HepG2 (cell line): ENCODE measurements around the gene MPO. TPM values are rescaled to one million over a fixed set of nuclear protein-coding genes. Genes with fewer than 3 reads are reported as not detected.

Experiments
- ATAC-seq: fragments of 200-7000 bp; cut with Tn5 transposase; 3 replicates; pipeline ENCODE4 v1.9.1; 2020; ENCODE audit warnings: mild to moderate bottlenecking, moderate library complexity
- BruUV-seq: library from RNA; stranded (reverse); fragments of 400-500 nt; replicated peaks from 2 replicates; lab custom pipeline; 2021; lab: Mats Ljungman, UMichigan
- CTCF ChIA-PET: fragments of 300-600 bp; formaldehyde crosslinking; extraction: SDS; loops from one replicate; lab custom pipeline; 2021; ENCODE audit warnings: low total read pairs, inconsistent platforms, low intra/inter-chr PET ratio; lab: Yijun Ruan, JAX
- POLR2A ChIA-PET: fragments of 350-600 bp; sonication (Branson Sonifier 250); formaldehyde crosslinking; loops from one replicate; lab custom pipeline; 2020; ENCODE audit warnings: antibody characterized with exemption, inconsistent platforms; lab: Yijun Ruan, JAX
- DNase-seq: peaks from one replicate; pipeline ENCODE4 v3.0.0-alpha.2; 2015; ENCODE audit warnings: low spot score
- FAIRE-seq: peaks from 3 replicates; lab custom pipeline; 2011; peaks lifted over from hg19 to GRCh38; lab: Jason Lieb, UNC
- H2AFZ ChIP-seq: one replicate; pipeline ENCODE4 v1.6.1; 2011; ENCODE audit warnings: low read length, inconsistent platforms
- H3K27ac ChIP-seq: fragments of 300-600 bp; 3 replicates; pipeline ENCODE4 v1.8.0; 2011; ENCODE audit warnings: mixed run types, mild to moderate bottlenecking, mixed read lengths, low read length, inconsistent platforms; ENCODE audit not compliant: insufficient read depth; ENCODE audit errors: extremely low read length
- H3K27me3 ChIP-seq, 2 experiments: fragments of 200-600 bp in 1 of 2; 2 replicates in 1 of 2; 3 replicates in 1 of 2; pipeline versions ENCODE4 v1.6.0 to v1.8.0; 2011; ENCODE audit warnings: low read length in 2 of 2, mild to moderate bottlenecking in 2 of 2, moderate library complexity in 2 of 2, inconsistent platforms in 1 of 2; ENCODE audit not compliant: insufficient read depth in 2 of 2, control insufficient read depth in 1 of 2
- H3K36me3 ChIP-seq, 2 experiments: fragments of 200-600 bp in 1 of 2; replicated peaks in 1 of 2; 2 replicates in 1 of 2; 3 replicates in 1 of 2; pipeline versions ENCODE4 v1.5.1 to v1.8.0; 2011; ENCODE audit warnings: low read length in 2 of 2, inconsistent platforms in 1 of 2; ENCODE audit not compliant: insufficient read depth in 2 of 2, control insufficient read depth in 1 of 2
- H3K4me1 ChIP-seq: 2 replicates; pipeline ENCODE4 v1.5.1; 2012; ENCODE audit warnings: low read length, inconsistent platforms; ENCODE audit not compliant: insufficient read depth
- H3K4me2 ChIP-seq: 2 replicates; pipeline ENCODE4 v1.6.0; 2011; ENCODE audit warnings: low read depth, low read length, inconsistent platforms
- H3K4me3 ChIP-seq, 3 experiments: fragments of 200-600 bp in 1 of 3; sonication (generic), shearing (Covaris generic) in 1 of 3; replicated peaks in 1 of 3; 2 replicates each; pipeline ENCODE4 v1.5.1; 2011 to 2016; ENCODE audit warnings: low read length in 3 of 3, inconsistent platforms in 2 of 3, low read depth in 2 of 3, mild to moderate bottlenecking in 2 of 3, control low read depth in 1 of 3, mixed read lengths in 1 of 3; ENCODE audit not compliant: insufficient read depth in 1 of 3
- H3K79me2 ChIP-seq: one replicate; pipeline ENCODE4 v1.6.1; 2011; ENCODE audit warnings: low read length, inconsistent platforms; ENCODE audit not compliant: insufficient read depth
- H3K9ac ChIP-seq: 2 replicates; pipeline ENCODE4 v1.6.0; 2011; ENCODE audit warnings: mild to moderate bottlenecking, low read depth, low read length, inconsistent platforms; ENCODE audit not compliant: insufficient read depth
- H3K9me3 ChIP-seq: 2 replicates; pipeline ENCODE4 v1.5.1; 2012; ENCODE audit warnings: mild to moderate bottlenecking, low read length
- H4K20me1 ChIP-seq: 2 replicates; pipeline ENCODE4 v1.6.0; 2011; ENCODE audit warnings: inconsistent platforms, mild to moderate bottlenecking, low read length, moderate library complexity; ENCODE audit not compliant: insufficient read depth
- CSRNP2 ChIP-seq: sonication (generic); formaldehyde crosslinking; conservative IDR thresholded peaks from 2 replicates; pipeline ENCODE4 v1.8.0; 2022; ENCODE audit warnings: low read depth, missing genetic modification reagents
- CTCF ChIP-seq: sonication (generic); formaldehyde crosslinking; IDR thresholded peaks from 2 replicates; pipeline ENCODE4 v1.5.0; 2020; ENCODE audit warnings: mild to moderate bottlenecking, missing genetic modification reagents, moderate library complexity
- HNF4G ChIP-seq, 2 experiments: sonication (generic) in 1 of 2; formaldehyde crosslinking in 1 of 2; IDR thresholded peaks; 2 replicates each; pipeline versions ENCODE4 v1.4.0 to v1.6.1; 2011 to 2020; ENCODE audit warnings: borderline replicate concordance in 2 of 2, low read depth in 2 of 2, mild to moderate bottlenecking in 2 of 2, low read length in 1 of 2, missing genetic modification reagents in 1 of 2, moderate library complexity in 1 of 2
- KLF11 ChIP-seq: IDR thresholded peaks from 2 replicates; pipeline ENCODE4 v1.6.1; 2016; ENCODE audit warnings: missing compliant biosample characterization
- MXD4 ChIP-seq: IDR thresholded peaks from 2 replicates; pipeline ENCODE4 v1.6.1; 2016; ENCODE audit warnings: mild to moderate bottlenecking, missing biosample characterization, missing genetic modification reagents
- PATZ1 ChIP-seq: sonication (generic); formaldehyde crosslinking; IDR thresholded peaks from 2 replicates; pipeline ENCODE4 v1.4.0; 2020; ENCODE audit warnings: missing genetic modification reagents
- RBM39 ChIP-seq: fragments of 200-400 bp; formaldehyde crosslinking; IDR thresholded peaks from one replicate; pipeline ENCODE4 v1.6.1; 2018; ENCODE audit warnings: antibody characterized with exemption, mild to moderate bottlenecking, low read depth, low read length; ENCODE audit not compliant: poor library complexity, severe bottlenecking
- RELA ChIP-seq: sonication (generic); formaldehyde crosslinking; IDR thresholded peaks from 2 replicates; pipeline ENCODE4 v1.4.0; 2020; ENCODE audit warnings: missing genetic modification reagents
- RFX1 ChIP-seq: fragments of 450-650 bp; IDR thresholded peaks from 2 replicates; pipeline ENCODE4 v1.6.1; 2017
- RORA ChIP-seq: sonication (generic); formaldehyde crosslinking; IDR thresholded peaks from 2 replicates; pipeline ENCODE4 v1.5.0; 2020; ENCODE audit warnings: mild to moderate bottlenecking, missing genetic modification reagents, moderate library complexity
- SMYD3 ChIP-seq: sonication (generic); formaldehyde crosslinking; IDR thresholded peaks from 2 replicates; pipeline ENCODE4 v1.8.1; 2023; ENCODE audit warnings: mild to moderate bottlenecking, missing genetic modification reagents
- STAG1 ChIP-seq: sonication (generic); formaldehyde crosslinking; IDR thresholded peaks from 2 replicates; pipeline ENCODE4 v1.4.0; 2020; ENCODE audit warnings: missing genetic modification reagents
- TGIF2 ChIP-seq: IDR thresholded peaks from 2 replicates; pipeline ENCODE4 v1.6.1; 2016; ENCODE audit warnings: control low read depth, missing compliant biosample characterization
- XRCC5 ChIP-seq: fragments of 200-400 bp; formaldehyde crosslinking; optimal IDR thresholded peaks from 2 replicates; pipeline ENCODE3; 2017; ENCODE audit warnings: mild to moderate bottlenecking, low read length
- ZNF3 ChIP-seq: IDR thresholded peaks from 2 replicates; pipeline ENCODE4 v1.7.0; 2017; ENCODE audit warnings: inconsistent platforms
- ZNF329 ChIP-seq: sonication (generic); formaldehyde crosslinking; IDR thresholded peaks from 2 replicates; pipeline ENCODE4 v1.9.0; 2021; ENCODE audit warnings: low read depth, mild to moderate bottlenecking, missing genetic modification reagents
- ZNF740 ChIP-seq: sonication (generic); formaldehyde crosslinking; IDR thresholded peaks from 2 replicates; pipeline ENCODE4 v1.4.0; 2020; ENCODE audit warnings: missing genetic modification reagents
- ZNF879 ChIP-seq: sonication (generic); formaldehyde crosslinking; IDR thresholded peaks from 2 replicates; pipeline ENCODE4 v1.8.1; 2023; ENCODE audit warnings: missing genetic modification reagents
- WGBS: methylation state at CpG from one replicate; pipeline ENCODE4 v1.1.6; 2017; ENCODE audit warnings: low lambda C conversion rate; 5-methylcytosine and 5-hydroxymethylcytosine counted together
- in situ Hi-C: cut with HindIII; loops from 2 replicates; pipeline ENCODE4 v1.10.0; 2017; ENCODE audit warnings: low pct_unique_long_range_greater_than_20kb; ENCODE audit not compliant: extremely low pct_ligation_motif_present
- intact Hi-C: fragments of 100-400 bp; cut with micrococcal nuclease; formaldehyde crosslinking; loops from one replicate; pipeline ENCODE4 v1.10.0; 2022; ENCODE audit not compliant: unreplicated experiment
- polyA plus RNA-seq, 8 experiments: library from polyadenylated mRNA; depleted of rRNA in 3 of 8; stranded (reverse) in 7 of 8; unstranded in 1 of 8; fragments of >200 nt; fragmentation: Illumina TruSeq in 4 of 8; extraction: Trizol in 4 of 8; gene quantifications; 2 replicates each; pipeline versions ENCODE4 v1.2.1 to v1.2.3, GENCODE V29; 2011 to 2016; ENCODE audit warnings: low read depth in 4 of 8, missing spikeins in 1 of 8, mixed read lengths in 1 of 8; ENCODE audit not compliant: insufficient read depth in 1 of 8
- total RNA-seq, 5 experiments: library from RNA; depleted of rRNA; stranded (reverse); fragments of >200 nt; fragmentation: Illumina TruSeq; extraction: Trizol; gene quantifications; 2 replicates each; pipeline ENCODE4 v1.2.3, GENCODE V29; 2016; ENCODE audit warnings: low read depth in 1 of 5

MPO gene
- total and polyA plus RNA-seq, 2 of the 13 experiments (the other 11 are each of a cell fraction or from before 2014, with no cell fraction given) = not detected

- Histone ChIP-seq H3K9me3 (no peaks in the 10 kb centered on the region), H2AFZ (no peak overlapping the region), H3K36me3 (no peaks in the 10 kb centered on the region), H3K4me3 (no peak overlapping the region; a peak in 1 of 6 replicates), H3K9ac (no peak overlapping the region), H3K4me2 (peak overlapping the region; percentile 9; the same call in 1 of the 2 replicates), H3K27ac (no peak overlapping the region), H3K4me1 (peaks cover 36% of the 10 kb centered on the region), H3K27me3 (peaks cover 13 to 49% of the 10 kb centered on the region in 2 experiments), H4K20me1 (no peaks in the 10 kb centered on the region), H3K79me2 (no peaks in the 10 kb centered on the region)
- 38% methylated on average over 15 of the region's 16 CpGs for WGBS
- POLR2A ChIA-PET = no interaction called here
- FAIRE-seq = no peak
- CTCF ChIA-PET = interaction anchor here (0.7 kb wide), 1 partner anchor 118 kb away, joined by 3 read pairs; no protein-coding TSS in a partner anchor
- no TSS peak for BruUV-seq
- in situ Hi-C loops (no loop called here), intact Hi-C loops (no loop called here)
- ATAC-seq = peak; percentile 34
- peak; percentile 38 for DNase-seq
- TF ChIP-seq ZNF740 (CRISPR knock-in tag) (no peak), PATZ1 (CRISPR knock-in tag) (peak; percentile 24; the same call in 1 of the 2 replicates), RFX1 (no peak), STAG1 (CRISPR knock-in tag) (peak; percentile 40), CTCF (CRISPR knock-in tag) (peak; percentile 50), HNF4G (IDR thresholded peaks at IDR 0.05; ENCODE audit: borderline replicate concordance, low read depth, low read length) (no peak), HNF4G (CRISPR knock-in tag; IDR thresholded peaks at IDR 0.05; ENCODE audit: borderline replicate concordance, low read depth) (no peak), KLF11 (CRISPR knock-in tag) (no peak), CSRNP2 (no peak), RBM39 (no peak), TGIF2 (CRISPR knock-in tag) (no peak), MXD4 (CRISPR knock-in tag) (no peak), ZNF329 (no peak), ZNF3 (CRISPR knock-in tag) (no peak), RELA (CRISPR knock-in tag) (no peak), ZNF879 (CRISPR knock-in tag) (no peak), RORA (CRISPR knock-in tag) (no peak), SMYD3 (CRISPR knock-in tag) (no peak), XRCC5 (peak; percentile 37)
These were observed 48.5 kb upstream of the MPO start for GRCh38 chr17:58329035-58329809.
